Sigmoid colon (tissue), 7 donors: ENCODE measurements around the gene SLIT1. TPM values are rescaled to one million over a fixed set of nuclear protein-coding genes. Genes with fewer than 3 reads are reported as not detected.
A peak's percentile ranks its signal among the peaks of the same experiment; 100 is the strongest.

Experiments
- DNase-seq: peaks from one replicate; pipeline ENCODE4 v3.0.0-alpha.2; 2019
- H3K27ac ChIP-seq, 4 donors: fragments of 200-600 bp; sonication (generic); one replicate each; pipeline ENCODE4 v1.5.1; 2016 to 2019; ENCODE audit warnings: mild to moderate bottlenecking in 1 of 4
- H3K27me3 ChIP-seq, 3 donors: fragments of 200-600 bp; sonication (generic); one replicate each; pipeline ENCODE4 v1.5.1; 2019; ENCODE audit warnings: mild to moderate bottlenecking in 1 of 3
- H3K36me3 ChIP-seq, 4 donors: fragments of 200-600 bp; sonication (generic); one replicate each; pipeline ENCODE4 v1.5.1; 2016 to 2019
- H3K4me1 ChIP-seq, 4 donors: fragments of 200-600 bp; sonication (generic); one replicate each; pipeline ENCODE4 v1.5.1; 2017 to 2019
- H3K4me3 ChIP-seq, 4 donors: fragments of 200-600 bp; sonication (generic); one replicate each; pipeline ENCODE4 v1.5.1; 2017 to 2019; ENCODE audit warnings: mild to moderate bottlenecking in 2 of 4, moderate library complexity in 1 of 4
- H3K9me3 ChIP-seq, 4 donors: fragments of 200-600 bp in 3 of 4; sonication (generic) in 3 of 4; one replicate each; pipeline versions ENCODE4 v1.5.1 to v1.6.1; 2013 to 2019
- CTCF ChIP-seq, 4 experiments: fragments of 450-650 bp in 3 of 4; fragments of 200-600 bp in 1 of 4; IDR thresholded peaks; one replicate each; pipeline ENCODE4 v1.5.1; 2016 to 2019; ENCODE audit warnings: antibody characterized with exemption in 4 of 4, mild to moderate bottlenecking in 3 of 4, moderate library complexity in 2 of 4
- EP300 ChIP-seq, 4 donors: sonication (generic); formaldehyde crosslinking; IDR thresholded peaks; one replicate each; pipeline ENCODE4 v1.6.1; 2017; ENCODE audit warnings: antibody characterized with exemption in 4 of 4
- POLR2A ChIP-seq, 2 donors: fragments of 450-650 bp; IDR thresholded peaks; one replicate each; pipeline ENCODE4 v1.6.1; 2016; ENCODE audit warnings: antibody characterized with exemption in 2 of 2, mild to moderate bottlenecking in 2 of 2, moderate library complexity in 2 of 2
- POLR2AphosphoS5 ChIP-seq, 4 donors: sonication (generic); formaldehyde crosslinking; IDR thresholded peaks; one replicate each; pipeline ENCODE4 v1.6.1; 2017; ENCODE audit warnings: antibody characterized with exemption in 4 of 4
- WGBS, 2 donors: extraction: QIAGEN DNeasy Blood & Tissue Kit; methylation state at CpG; one replicate each; pipeline ENCODE4 v1.1.7; 2013; 5-methylcytosine and 5-hydroxymethylcytosine counted together
- intact Hi-C: fragments of 100-400 bp; cut with DNase I; formaldehyde crosslinking; loops from one replicate; pipeline ENCODE4 v1.15.1; 2023
- polyA plus RNA-seq, 3 donors: library from polyadenylated mRNA; stranded (reverse); fragments of 200-250 nt; gene quantifications; one replicate each; pipeline ENCODE4 v1.2.3, GENCODE V29; 2013
- total RNA-seq, 4 donors: library from RNA; depleted of rRNA; stranded (reverse); fragments of >200 nt; gene quantifications; one replicate each; pipeline ENCODE4 v1.1.0, GENCODE V29; 2016
- donor health status: healthy with polysubstance abuse.
- donor health status: Bipolar disorder and iron deficiency.
- donor health status: healthy.

Gene SLIT1
- 1 to 10 TPM in 1 of 4 donors, under 1 TPM in 3; 0.33 to 1.4 (median 0.70) TPM for total RNA-seq
- polyA plus RNA-seq: under 1 TPM in 2 of 3 donors, not detected in 1; under 0.01 to 0.48 TPM

GRCh38 chr10:97185326-97186058 lies at the start of gene SLIT1:
Gene SLIT1 (minus strand): TSS chr10:97185959. CDS start chr10:97185674, 285 bp downstream.
- H3K27ac ChIP-seq: no peak within 1 kb of the TSS
- no peak for DNase-seq
- peaks cover 19 to 50% (median 27%) of the 10 kb centered on the region in 3 donors for H3K27me3 ChIP-seq
- H3K4me3 ChIP-seq: peak within 1 kb of the TSS in 3 of 4 donors; percentile 9 to 34 (median 15)
- no peaks in the 10 kb centered on the region for H3K9me3 ChIP-seq
- no peaks in the 10 kb centered on the region for H3K36me3 ChIP-seq
- intact Hi-C loops: no loop called here
- no peak for TF ChIP-seq EP300 (IDR thresholded peaks at IDR 0.05)
- TF ChIP-seq CTCF (IDR thresholded peaks at IDR 0.05): no peak
- no peak for TF ChIP-seq POLR2AphosphoS5 (IDR thresholded peaks at IDR 0.05)
- no peak for TF ChIP-seq POLR2A (IDR thresholded peaks at IDR 0.05)
- 1% methylated on average over 74 of the region's 74 CpGs for WGBS, 2 donors
- peaks cover 0 to 12% (median 10%) of the 10 kb centered on the region in 4 donors for H3K4me1 ChIP-seq

GRCh38 chr10:97235353-97235752 lies 49.6 kb upstream of the SLIT1 start:
- TF ChIP-seq CTCF (IDR thresholded peaks at IDR 0.05): no peak
- no peak for TF ChIP-seq POLR2A (IDR thresholded peaks at IDR 0.05)
- TF ChIP-seq EP300 (IDR thresholded peaks at IDR 0.05): no peak
- TF ChIP-seq POLR2AphosphoS5 (IDR thresholded peaks at IDR 0.05): no peak
- H3K27ac ChIP-seq: no peak overlapping the region
- H3K36me3 ChIP-seq: peaks cover 0 to 5% (median 0%) of the 10 kb centered on the region in 4 donors
- intact Hi-C loops: no loop called here
- DNase-seq: no peak
- H3K27me3 ChIP-seq: no peaks in the 10 kb centered on the region
- no peaks in the 10 kb centered on the region for H3K4me1 ChIP-seq
- no peak overlapping the region for H3K4me3 ChIP-seq
- 94 to 95% methylated on average over 4 of the region's 4 CpGs for WGBS, 2 donors
- H3K9me3 ChIP-seq: no peaks in the 10 kb centered on the region

GRCh38 chr10:97234400-97234799 lies 48.6 kb upstream of the SLIT1 start:
- no peak for DNase-seq
- Histone ChIP-seq H3K27ac (no peak overlapping the region), H3K9me3 (no peaks in the 10 kb centered on the region), H3K27me3 (no peaks in the 10 kb centered on the region), H3K36me3 (peaks cover 0 to 14% (median 2%) of the 10 kb centered on the region in 4 donors), H3K4me3 (no peak overlapping the region), H3K4me1 (no peaks in the 10 kb centered on the region)
- 22 to 52% methylated on average over 1 of the region's 1 CpG for WGBS, 2 donors
- TF ChIP-seq POLR2AphosphoS5 (IDR thresholded peaks at IDR 0.05) (no peak), POLR2A (IDR thresholded peaks at IDR 0.05) (no peak), EP300 (IDR thresholded peaks at IDR 0.05) (no peak), CTCF (IDR thresholded peaks at IDR 0.05) (peak in 2 of 4 experiments; percentile 21 to 47)
- intact Hi-C loops: no loop called here

GRCh38 chr10:97230146-97230545 lies 44.4 kb upstream of the SLIT1 start:
- no peak for TF ChIP-seq CTCF (IDR thresholded peaks at IDR 0.05)
- 82 to 98% methylated on average over 1 of the region's 1 CpG for WGBS, 2 donors
- Histone ChIP-seq H3K9me3 (no peaks in the 10 kb centered on the region), H3K27ac (no peak overlapping the region), H3K27me3 (no peaks in the 10 kb centered on the region), H3K36me3 (peaks cover 0 to 44% (median 2%) of the 10 kb centered on the region in 4 donors), H3K4me1 (no peaks in the 10 kb centered on the region), H3K4me3 (no peak overlapping the region)
- DNase-seq: no peak
- intact Hi-C loops: no loop called here
